GM06990 (cell line): Measurements from ENCODE around the gene MYMK.

ENCODE experiments used
- DNase-seq: peaks from one replicate; pipeline ENCODE4 v3.0.0-alpha.2; 2011; ENCODE audit not compliant: insufficient read length; ENCODE audit errors: extremely low read depth
- H3K27me3 ChIP-seq: replicated peaks from 2 replicates; pipeline ENCODE4 v1.6.0; 2011; ENCODE audit warnings: low read length; ENCODE audit not compliant: control insufficient read depth, insufficient read depth
- H3K36me3 ChIP-seq: 2 replicates; pipeline ENCODE4 v1.5.1; 2011; ENCODE audit warnings: low read length; ENCODE audit not compliant: control insufficient read depth, insufficient read depth
- H3K4me3 ChIP-seq: replicated peaks from 2 replicates; pipeline ENCODE4 v1.5.1; 2011; ENCODE audit warnings: low read depth, mild to moderate bottlenecking, control low read depth, low read length
- CTCF ChIP-seq: IDR thresholded peaks from 2 replicates; pipeline ENCODE4 v1.5.1; 2011; ENCODE audit warnings: low read length, control low read depth, mild to moderate bottlenecking, inconsistent platforms; ENCODE audit not compliant: insufficient read depth, poor library complexity, severe bottlenecking

The MYMK gene

GRCh38 chr9:133560944-133561343, 36.2 kb upstream of the MYMK start:
- TF ChIP-seq CTCF = no peak
- Histone ChIP-seq H3K27me3 (no peaks in the 10 kb centered on the region), H3K36me3 (no peaks in the 10 kb centered on the region), H3K4me3 (no peak overlapping the region)
- DNase-seq = no peak

- H3K36me3 ChIP-seq = no peaks in the 10 kb centered on the region
- no peak overlapping the region for H3K4me3 ChIP-seq
- TF ChIP-seq CTCF = no peak
- H3K27me3 ChIP-seq = no peaks in the 10 kb centered on the region
- DNase-seq = no peak
Measured at GRCh38 chr9:133560311-133560710, 35.6 kb upstream of the MYMK start.

- Histone ChIP-seq H3K27me3 (no peaks in the 10 kb centered on the region), H3K4me3 (peak overlapping the region; percentile 0), H3K36me3 (no peaks in the 10 kb centered on the region)
- no peak for TF ChIP-seq CTCF
- peak; percentile 70 for DNase-seq
Measured at GRCh38 chr9:133558191-133559126, 33.7 kb upstream of the MYMK start.

GRCh38 chr9:133557581-133557980, 32.8 kb upstream of the MYMK start:
- no peaks in the 10 kb centered on the region for H3K27me3 ChIP-seq
- H3K36me3 ChIP-seq = no peaks in the 10 kb centered on the region
- no peak overlapping the region for H3K4me3 ChIP-seq
- no peak for DNase-seq
- no peak for TF ChIP-seq CTCF

GRCh38 chr9:133556354-133556753, 31.6 kb upstream of the MYMK start:
- Histone ChIP-seq H3K36me3 (no peaks in the 10 kb centered on the region), H3K27me3 (no peaks in the 10 kb centered on the region), H3K4me3 (no peak overlapping the region)
- no peak for DNase-seq
- TF ChIP-seq CTCF = no peak

- Histone ChIP-seq H3K27me3 (no peaks in the 10 kb centered on the region; the same call in 1 of the 2 replicates), H3K36me3 (no peaks in the 10 kb centered on the region), H3K4me3 (no peak overlapping the region)
- TF ChIP-seq CTCF = no peak
- no peak for DNase-seq
Measured at GRCh38 chr9:133554729-133555128, 30.0 kb upstream of the MYMK start.
